Activated CD8-positive, alpha-beta memory T cell treated with anti-CD3 and anti-CD28 coated beads, Interleukin-2, amount 50 U/mL, for 4 hours (primary cell): ENCODE data around the gene AP2B1.

Source experiments
- DNase-seq: peaks from one replicate; pipeline ENCODE4 v3.0.0-alpha.2; 2020

Gene AP2B1

GRCh38 chr17:35705230-35705629, 118.1 kb downstream of the AP2B1 start:
- DNase-seq: no peak

DNA sequence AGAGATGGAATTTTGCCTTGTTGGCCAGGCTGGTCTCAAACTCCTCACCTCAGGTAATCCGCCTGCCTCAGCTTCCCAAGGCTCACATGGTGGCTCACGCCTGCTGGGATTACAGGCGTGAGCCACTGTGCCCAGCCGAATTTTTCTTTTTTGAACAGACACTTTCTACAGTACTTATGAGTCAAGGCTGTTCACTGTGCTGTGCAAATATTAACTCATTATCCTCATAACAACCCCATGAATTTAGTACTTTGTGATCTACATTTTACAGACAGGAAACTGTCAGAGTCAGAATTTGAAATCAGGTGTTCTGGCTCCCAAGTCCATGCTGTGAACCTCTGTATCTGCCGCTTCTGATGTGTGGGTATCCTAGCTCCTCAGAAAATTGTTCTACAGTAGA, 118.6 kb downstream of the AP2B1 start:
- no peak for DNase-seq

DNA sequence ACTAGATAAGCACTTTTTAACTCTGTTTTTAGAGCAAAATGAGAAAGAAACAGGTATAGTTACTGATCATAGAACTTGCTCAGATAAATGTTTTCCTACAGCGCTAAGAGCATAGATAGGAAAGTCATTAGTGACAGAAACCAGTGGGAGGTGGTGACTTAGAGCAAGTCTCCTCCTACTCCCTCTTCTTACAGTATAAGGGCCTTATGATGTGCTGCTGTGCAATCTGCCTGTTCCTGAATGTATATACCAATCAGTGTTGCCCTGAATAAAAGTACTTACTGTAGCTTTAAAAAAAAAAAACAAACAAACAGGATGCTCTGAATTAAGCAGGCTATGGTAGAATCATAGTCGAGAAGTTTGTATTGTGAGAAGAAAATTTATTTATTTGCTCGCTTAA, 121.0 kb downstream of the AP2B1 start:
- no peak for DNase-seq

- DNase-seq: no peak
These were observed 121.8 kb downstream of the AP2B1 start for GRCh38 chr17:35708951-35709350.

DNA sequence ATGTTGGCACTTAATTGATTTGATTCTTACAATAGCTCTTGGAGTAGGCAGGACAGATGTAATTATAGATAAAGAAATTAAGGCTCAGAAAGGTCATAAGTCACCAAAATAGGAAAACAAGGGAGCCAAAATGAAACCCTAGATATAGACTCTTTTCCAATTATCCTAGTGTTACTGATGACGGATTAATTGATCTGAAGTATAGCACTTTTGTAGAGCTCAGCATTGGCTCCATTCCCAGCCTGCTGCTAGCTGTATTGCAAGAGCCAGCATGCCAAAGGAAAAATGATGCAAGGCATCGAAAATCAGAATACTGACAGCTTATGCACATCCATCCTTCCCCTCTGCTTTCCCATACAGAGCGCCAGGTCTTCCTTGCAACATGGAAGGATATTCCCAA, 122.8 kb downstream of the AP2B1 start:
- DNase-seq: no peak

GRCh38 chr17:35710950-35711349, 123.8 kb downstream of the AP2B1 start:
- DNase-seq: no peak

DNA sequence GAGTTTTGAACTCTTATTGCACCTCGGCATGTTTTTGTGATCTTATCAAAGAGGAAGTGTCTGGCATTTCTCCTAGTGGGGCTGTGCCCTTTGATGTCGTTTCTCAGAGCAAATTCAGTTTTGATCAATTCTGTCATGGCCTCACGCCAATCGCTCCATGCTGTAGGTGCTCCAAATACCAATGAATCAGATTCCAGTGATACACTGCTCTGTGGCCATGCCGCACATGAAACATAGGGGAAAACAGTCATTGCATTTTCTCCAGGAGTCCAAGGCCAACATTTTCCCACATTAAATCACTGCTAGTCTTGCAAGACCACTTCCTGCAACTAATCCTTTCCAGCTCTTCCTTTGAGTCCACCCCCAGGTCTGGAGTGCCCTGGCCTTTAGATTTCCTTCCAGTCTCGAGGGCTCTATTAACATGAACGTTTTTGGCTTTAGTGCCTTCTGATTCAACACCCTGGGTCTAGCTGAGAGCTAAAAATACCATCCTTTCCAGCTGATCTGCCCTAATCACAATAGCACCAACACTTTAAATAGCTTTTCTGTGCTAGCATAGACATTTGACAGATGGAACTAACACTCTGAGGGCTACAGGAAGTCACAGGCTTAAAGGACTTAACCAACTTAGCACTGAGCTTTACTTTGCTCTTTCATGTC, 126.1 kb downstream of the AP2B1 start:
- DNase-seq: no peak

DNA sequence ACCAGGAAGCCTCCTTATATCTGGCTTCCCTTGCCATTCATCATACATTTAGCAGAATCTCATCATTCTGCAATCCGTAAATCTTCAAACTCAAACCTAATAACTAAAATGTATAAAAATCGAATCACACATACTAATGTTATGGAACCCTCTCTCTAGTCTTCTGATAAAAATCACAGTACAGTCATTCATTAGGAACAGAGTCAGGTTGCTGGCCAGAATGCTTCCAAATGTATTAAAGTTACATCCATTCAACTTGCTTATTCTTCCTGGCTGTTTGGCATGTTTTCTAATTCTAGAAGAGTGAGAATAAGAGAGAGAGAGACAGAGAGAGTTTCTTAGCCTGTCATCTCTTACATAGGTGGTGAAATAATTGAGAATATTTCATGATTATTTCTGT, 127.9 kb downstream of the AP2B1 start:
- DNase-seq: no peak

DNA sequence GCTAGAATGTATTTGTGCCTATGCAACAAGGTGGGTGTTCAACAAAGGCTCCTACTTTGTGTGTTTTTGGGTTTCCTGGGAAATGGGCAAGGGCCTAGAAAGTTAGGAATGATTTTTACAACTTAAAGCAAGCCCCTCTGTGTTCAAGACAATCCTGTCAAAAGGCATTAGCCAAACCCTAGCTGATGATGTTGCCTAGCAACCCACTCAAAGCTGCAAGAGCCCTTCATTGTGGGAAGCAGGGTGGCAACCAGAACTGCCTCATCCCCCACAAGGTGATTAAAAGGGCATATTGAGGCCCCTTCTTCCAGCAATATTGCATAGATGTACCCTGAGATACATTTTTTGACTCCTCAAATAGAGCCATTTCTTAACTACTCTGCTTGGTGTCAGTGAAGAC, 128.3 kb downstream of the AP2B1 start:
- DNase-seq: no peak

DNA sequence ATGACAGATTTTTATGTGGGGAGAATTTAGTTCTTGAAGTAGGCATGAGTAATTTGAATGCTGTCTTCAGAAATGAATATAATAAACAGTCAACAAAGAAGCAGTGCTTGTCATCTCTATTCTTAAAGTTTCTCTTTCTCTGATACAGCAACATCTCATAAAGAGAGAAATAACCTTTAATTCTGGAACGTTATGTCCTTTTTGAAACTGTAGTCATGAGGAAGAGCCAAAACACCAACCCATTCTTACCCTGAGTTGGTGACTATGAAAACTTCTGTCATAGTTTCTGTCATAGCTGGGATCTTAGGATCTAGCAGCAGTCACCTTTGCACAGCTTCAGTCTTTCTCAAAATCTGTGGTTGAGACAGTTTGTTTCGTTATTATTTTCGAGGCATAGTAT, 129.1 kb downstream of the AP2B1 start:
- no peak for DNase-seq

DNA sequence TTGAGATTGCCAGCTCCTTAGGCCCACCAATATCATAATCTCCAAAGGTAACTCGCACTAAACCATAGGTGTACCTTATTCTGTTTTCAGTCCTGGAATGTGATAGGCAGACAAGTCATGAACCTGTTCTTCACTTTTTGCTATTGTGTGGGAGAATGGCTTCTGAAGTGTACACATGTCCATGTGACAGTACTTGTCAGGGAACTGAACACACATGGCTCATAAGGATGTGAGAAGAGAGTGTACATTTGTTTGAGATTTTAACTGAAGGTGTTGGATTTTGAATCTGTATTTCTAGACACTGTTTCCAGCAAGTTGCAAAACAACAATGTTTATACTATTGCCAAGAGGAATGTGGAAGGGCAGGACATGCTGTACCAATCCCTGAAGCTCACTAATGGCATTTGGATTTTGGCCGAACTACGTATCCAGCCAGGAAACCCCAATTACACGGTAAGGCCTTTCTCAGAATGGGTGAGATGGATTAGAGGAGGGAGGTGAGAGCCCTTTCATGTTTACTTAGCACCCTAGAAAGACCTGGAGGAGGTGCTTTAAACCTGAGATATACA, 129.9 kb downstream of the AP2B1 start:
- DNase-seq: no peak

- no peak for DNase-seq
These were observed 130.4 kb downstream of the AP2B1 start for GRCh38 chr17:35717475-35717874.

DNA sequence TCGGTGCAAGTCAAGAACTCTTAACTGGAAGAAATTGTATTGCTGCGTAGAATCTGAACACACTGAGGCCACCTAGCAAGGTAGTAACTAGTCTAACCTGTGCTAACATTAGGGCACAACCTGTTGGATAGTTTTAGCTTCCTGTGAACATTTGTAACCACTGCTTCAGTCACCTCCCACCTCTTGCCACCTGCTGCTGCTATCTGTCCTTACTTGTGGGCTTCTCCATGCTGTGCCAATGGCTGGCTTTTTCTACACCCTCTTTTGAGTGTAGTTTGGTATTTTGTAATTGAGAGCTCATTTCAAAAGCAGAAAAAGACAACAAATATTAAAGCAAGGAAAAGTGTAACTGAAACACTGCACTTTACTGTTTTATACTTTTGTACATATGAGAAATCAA, 136.6 kb downstream of the AP2B1 start:
- DNase-seq: no peak

DNA sequence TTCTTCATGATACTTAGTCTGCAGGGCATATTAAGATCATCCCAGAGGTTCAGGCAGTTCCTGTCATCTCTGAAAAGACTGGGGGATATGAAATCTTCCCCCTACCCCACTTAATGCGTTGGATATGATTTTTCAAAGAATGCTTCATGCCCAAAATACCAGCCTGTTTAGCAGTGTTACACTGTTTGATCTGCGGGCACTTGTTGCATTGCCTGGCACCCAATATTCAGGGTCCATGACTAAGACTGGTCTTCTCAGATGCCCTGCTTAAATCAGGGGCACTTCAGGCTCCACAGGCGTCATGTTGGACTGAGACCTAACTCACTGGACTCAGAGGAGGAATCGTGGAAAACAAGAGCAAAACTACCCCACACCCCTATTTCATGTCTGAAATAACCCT, 137.9 kb downstream of the AP2B1 start:
- no peak for DNase-seq

DNA sequence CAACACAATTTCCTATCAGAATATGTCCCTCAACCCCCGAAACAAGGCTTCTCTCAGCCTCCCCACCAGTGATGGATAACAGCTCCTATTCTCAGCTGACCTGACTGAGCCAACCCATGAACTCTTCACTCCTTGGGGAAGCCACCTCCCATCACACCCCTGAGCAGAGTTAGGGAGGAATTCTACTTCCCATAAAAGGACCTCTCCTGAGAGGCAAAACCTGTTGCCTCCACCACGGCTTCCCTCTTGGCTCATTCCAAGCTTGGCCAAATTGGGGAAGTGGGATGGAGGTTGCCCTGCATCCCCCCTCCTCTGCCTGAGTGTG, 138.6 kb downstream of the AP2B1 start:
- no peak for DNase-seq

DNA sequence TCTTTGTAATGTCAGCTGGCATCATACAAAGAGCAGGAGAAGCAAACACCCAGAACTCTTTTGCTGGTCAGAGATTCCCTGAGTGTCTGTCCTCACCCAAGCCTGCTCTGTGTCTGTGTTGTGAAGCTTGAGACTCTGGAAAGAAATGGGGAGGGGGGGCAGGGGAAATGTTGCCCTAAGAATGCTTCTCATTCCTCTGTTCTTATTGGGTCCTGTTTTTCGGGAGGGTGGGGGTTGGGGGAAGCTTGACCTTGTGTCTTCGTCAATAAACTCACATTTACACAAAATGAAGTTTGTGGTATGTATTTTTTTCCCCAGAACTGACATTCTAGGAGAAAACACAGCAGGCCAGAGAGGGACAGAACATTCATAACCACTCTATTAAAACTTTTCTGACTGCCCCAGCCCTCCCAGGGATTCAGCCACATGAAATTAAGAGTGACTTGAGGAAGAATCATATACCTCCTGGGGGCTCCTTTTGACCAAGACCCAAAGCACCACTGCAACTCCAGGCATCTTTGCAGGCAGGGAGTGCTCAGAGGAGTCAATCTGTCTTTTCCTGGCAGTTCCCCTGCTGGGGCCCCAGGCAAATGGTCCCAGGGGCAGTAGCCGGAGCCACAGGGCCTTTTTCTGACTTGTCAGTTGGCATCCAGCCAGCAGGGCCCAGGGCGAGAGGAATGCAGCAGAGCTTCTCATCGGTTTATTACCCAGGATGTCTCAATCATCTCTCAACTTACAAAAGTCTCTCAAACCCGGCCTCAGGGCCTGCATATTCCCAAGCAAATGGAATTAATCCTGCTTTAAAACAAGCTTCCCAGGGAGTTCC, 139.2 kb downstream of the AP2B1 start:
- DNase-seq: no peak

DNA sequence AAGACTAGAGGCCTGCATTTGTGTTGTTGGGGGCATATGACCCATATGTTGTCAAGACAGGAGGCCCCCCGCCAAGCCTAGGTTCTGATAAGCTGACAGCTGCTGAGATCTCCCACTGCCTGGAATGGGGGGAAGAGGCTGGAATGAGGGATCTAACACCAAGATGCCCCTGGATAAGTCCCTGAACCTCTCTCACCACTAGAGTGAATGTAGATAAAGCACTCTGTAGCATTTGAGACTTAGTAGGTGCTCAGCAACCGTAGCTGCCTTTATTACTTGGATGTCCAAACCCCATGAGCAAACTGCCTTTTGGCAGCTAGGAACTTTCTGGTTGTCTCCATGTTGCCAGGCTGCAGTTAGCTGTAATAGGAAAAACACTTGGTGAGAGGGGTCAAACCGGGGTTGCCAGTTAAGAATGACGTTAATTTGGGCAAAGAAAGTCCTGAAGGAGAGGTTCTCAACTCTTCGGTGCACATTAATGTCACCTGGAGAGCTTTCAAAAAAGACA, 139.9 kb downstream of the AP2B1 start:
- no peak for DNase-seq

- DNase-seq: no peak
These were observed 140.5 kb downstream of the AP2B1 start for GRCh38 chr17:35727635-35728034.

- DNase-seq: no peak
These were observed 141.4 kb downstream of the AP2B1 start for GRCh38 chr17:35728551-35728950.

- no peak for DNase-seq
These were observed 142.3 kb downstream of the AP2B1 start for GRCh38 chr17:35729405-35729833.

DNA sequence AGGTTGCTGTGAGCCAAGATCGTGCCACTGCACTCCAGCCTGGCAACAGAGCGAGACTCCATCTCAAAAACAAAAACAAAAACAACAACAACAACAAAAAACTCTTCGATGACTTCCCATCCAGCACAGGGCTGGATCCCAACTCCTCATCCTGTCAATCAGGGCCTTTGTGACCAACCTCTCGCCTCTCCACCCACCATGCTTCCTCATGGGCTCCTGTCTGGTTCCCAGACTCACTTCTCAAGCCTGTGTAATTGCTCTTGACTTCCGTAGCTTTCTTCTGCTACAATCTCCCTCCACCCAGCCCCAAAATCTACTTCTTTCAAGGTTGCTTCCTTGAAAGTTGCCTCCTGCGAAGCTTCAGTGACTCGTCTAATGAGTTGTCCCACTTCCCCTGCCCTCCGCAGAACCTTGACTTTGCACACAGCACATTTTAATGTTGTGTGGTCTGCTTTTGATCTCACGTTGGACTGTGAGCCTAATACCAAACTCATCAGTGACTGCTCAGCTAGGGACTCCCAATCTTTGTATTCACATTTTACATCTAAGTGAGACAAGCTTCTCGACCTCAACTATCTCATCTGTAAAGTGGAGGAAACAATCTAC, 143.4 kb downstream of the AP2B1 start:
- DNase-seq: no peak

DNA sequence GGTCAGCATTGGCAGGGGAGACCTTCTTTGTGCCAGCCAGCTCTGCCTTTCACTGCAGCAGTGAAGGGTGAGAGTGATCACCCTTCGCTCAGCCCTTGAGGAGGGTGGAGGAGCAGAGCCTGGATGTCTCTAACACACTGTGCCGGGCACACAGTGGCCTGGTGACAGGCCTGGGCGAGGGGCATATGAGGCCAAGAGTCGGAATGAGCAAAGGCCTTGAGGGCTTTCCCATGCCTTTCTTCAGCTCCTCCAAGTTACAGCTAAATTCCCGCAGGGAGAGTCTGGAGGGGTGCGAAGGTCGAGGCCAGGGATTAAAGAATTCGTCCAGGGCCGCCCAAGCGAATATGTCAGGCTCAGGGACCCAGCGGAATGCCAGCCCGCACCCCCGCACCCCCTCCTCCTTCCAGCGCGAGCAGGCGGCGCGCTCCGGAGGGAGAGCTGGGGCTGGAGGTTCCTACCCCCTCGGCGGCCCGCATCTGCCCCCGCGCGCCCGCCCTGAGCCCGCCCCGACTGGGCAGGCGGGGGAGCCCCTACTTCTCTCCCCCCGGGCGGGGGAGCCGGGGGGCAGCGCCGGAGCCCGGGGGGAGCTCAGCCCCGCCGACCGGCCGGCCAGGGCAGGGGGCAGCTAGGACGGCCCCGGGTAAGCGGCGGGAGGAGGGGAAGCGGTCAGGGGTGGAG, 144.3 kb downstream of the AP2B1 start, which contains the start of gene RASL10B:
Gene RASL10B, plus strand, starts transcription at position 401 of the 678 bp plus-strand sequence. CDS start 3,546 bp downstream, outside the sequence.
- peak; percentile 59 for DNase-seq
